HG02642 (cell line): ENCODE measurements around the gene CDT1.
A peak's percentile ranks its signal among the peaks of the same experiment; 100 is the strongest.
"Not testable (repeated sequence)": the region's sequence is repeated elsewhere in the genome, so short reads cannot be mapped to it uniquely, and the experiment has no call there.

Source experiments
- ATAC-seq: cut with Tn5 transposase; IDR thresholded peaks from one replicate; pipeline ENCODE4 v1.9.1; 2021; ENCODE audit warnings: mild to moderate bottlenecking; ENCODE audit not compliant: unreplicated experiment, poor library complexity

CDT1 gene

GRCh38 chr16:88782454-88783390 lies 20.9 kb upstream of the CDT1 start:
- ATAC-seq = no peak

DNA sequence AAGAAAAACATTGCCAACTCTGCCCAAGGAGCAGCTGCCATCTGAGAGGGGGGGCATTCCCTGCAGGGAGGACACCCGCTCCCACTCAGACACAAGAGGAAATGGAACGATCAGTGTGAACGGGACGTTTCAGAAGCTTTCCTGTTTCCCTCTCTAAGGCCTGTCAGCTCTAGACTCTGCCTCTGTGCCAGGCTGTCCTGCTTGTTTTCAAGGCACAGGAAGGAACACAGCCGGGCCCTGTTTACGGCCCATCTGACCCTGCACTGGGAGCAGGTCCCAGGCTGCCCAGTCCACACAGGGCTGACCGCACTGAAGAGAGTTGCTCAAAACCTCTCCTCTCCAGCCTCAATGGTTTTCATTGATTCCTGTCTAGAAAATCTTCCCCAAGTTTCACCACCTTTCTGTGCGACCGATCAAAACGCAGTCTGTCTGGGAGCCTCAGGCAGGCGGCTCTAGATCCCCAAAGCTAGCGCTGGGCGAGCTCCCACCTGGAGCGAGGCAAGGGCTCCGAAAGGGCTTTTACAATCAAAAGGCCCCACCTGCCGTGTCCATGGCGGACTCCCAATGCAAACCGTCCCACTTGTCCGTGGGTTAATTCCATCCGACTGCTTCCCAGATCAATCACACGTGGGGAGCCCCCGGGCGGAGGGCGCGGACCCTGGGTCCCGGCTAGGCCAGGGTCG lies 20.1 kb upstream of the CDT1 start:
- ATAC-seq = peak; percentile 1

GRCh38 chr16:88784074-88784855 lies 19.3 kb upstream of the CDT1 start:
- ATAC-seq = peak; percentile 32

- no peak for ATAC-seq
Observed at GRCh38 chr16:88784856-88785105, 18.8 kb upstream of the CDT1 start.

- ATAC-seq = peak; percentile 36
Observed at GRCh38 chr16:88785106-88785924, 18.3 kb upstream of the CDT1 start, which contains the start of gene PIEZO1. Gene PIEZO1 (minus strand): TSS chr16:88785220. CDS start chr16:88784964, 256 bp downstream.

- ATAC-seq = no peak
Observed at GRCh38 chr16:88787579-88788314, 15.8 kb upstream of the CDT1 start.

DNA sequence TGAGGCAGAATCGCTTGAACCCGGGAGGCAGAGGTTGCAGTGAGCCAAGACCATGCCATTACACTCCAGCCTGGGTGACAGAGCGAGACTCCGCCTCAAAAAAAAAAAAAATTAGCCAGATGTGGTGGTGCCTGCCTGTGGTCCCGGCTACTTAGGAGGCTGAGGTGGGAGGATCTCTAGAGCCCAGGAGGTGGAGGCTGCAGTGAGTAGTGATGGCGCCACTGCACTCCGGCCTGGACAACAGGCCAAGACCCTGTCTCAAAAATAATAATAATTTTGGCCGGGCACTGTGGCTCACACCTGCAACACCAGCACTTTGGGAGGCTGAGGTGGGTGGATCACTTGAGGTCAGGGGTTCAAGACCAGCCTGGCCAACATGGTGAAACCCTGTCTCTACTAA lies 14.8 kb upstream of the CDT1 start:
- not testable (repeated sequence) for ATAC-seq

GRCh38 chr16:88789594-88789993 lies 14.0 kb upstream of the CDT1 start:
- no peak for ATAC-seq

GRCh38 chr16:88790312-88791211 lies 13.0 kb upstream of the CDT1 start:
- no peak for ATAC-seq

DNA sequence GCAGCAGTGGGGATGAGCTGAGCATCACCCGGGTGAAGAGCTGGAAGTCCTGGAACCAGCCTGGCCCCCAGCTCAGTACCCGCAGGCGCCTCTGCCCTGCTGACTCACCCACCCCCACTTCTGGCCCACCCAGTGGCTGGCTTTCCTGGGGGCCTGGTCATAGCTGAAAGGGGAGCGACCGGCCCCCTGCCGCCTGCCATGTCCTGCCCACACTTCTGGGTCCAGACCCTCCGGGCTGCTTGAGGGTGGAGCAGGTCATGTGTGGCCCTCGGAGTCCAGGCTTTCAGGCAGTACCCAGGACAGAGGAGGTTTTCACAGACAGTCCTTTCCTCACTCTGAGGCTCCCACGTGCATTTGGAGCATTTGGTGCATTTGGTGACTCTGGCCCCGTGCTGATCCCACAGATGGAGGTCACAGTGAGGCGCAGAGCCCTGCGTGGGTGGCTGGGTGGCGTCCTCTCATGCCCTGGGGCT lies 11.5 kb upstream of the CDT1 start:
- no peak for ATAC-seq

DNA sequence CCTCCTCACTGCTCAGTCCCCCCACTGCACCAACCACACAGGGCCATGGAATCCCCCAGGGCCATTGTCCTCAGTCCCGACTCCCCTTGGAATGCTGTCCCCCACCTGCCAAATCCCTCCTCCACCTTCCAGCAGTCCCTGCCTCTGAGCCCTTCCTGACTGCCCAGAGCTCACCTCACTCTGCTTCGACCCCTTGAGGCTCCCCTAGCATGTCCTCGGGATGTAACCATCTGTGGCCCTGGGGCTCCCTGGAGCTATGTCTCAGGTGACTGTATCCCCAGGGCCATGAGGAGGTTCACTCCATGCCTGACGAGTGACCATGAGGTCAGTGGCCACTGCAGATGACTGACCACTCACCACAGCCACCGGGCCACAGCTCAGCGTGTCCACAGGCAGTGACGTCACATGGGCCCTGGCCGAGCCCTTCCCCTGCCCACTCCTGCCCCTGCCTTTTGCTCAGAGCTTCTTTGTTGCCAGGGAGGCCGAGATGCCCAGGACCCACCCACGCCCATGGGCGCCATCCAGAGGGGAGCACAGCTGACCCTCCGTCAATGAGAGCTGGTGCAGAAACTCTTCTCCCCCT lies 10.8 kb upstream of the CDT1 start:
- no peak for ATAC-seq

- ATAC-seq = no peak
Observed at GRCh38 chr16:88793251-88793954, 10.2 kb upstream of the CDT1 start.

DNA sequence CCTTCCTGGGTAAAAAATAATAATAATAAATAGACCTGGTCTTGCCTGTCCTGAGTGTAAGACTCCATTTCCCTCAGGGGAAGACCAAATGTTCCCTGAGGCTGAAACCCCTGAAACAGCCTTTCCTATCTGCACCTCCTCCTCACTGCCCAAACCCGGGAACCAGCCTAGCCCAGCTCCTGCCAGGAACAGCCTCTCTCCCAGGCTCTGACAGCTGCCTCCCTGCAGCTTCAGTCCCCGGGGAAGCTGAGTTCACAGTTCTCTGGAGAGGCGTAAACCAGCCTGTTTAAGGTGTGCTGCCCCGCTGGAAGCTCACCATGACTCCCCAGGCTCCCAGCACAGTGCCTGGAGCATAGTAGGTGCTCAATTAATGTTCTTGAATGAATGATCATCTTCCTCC lies 7.3 kb upstream of the CDT1 start:
- no peak for ATAC-seq

DNA sequence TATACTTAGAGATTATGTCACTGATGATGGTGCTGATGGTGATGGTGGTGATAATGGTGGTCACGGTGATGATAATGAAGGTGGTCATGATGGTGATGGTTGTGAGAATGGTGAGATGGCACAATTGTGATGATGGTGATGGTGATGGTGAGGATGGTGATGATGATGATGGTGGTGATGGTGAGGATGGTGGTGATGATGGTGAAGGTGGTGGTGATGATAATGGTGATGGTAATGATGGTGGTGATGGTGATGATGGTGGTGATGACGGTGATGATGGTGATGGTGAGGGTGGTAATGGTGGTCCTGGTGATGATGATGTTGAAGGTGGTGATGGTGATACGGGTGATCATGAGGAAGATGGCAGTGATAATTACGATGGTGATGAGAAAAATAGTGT lies 5.5 kb upstream of the CDT1 start:
- ATAC-seq = no peak

DNA sequence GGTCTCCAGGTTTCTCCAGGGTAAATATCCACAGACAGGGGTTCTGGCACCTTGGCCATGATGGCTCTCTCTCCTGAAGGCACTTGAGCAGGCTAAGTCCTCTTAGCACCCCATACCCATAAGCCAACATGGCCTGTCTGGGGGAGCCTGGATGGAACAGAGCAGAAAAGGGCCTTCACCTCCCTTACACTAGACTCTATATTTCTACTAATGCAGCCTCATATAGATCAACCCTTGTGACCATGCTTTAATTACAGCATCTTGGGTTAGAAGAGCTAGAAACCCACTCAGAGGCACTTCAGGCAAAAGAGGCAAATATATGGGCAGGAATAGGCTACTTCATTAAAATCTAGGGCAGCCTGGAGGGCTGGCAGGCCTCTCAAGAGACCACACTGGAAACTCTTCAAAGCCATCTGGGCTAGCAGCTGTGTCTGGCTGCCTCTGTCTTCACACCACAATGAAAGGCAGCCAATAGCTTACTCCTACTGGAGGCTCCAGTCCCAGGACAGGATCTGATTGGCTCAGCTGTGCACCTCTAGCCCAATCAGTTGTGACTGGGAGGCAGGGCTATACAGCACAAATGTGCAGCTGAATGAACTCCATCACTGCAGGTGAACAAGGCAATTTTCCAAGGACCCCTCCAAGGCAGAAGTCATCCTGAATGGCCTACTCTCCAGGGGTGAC lies 4.7 kb upstream of the CDT1 start:
- ATAC-seq = no peak

- ATAC-seq = no peak
Observed at GRCh38 chr16:88799569-88800276, 3.9 kb upstream of the CDT1 start.
